Measurements from ENCODE around the gene PACRG. TPM values are rescaled to one million over a fixed set of nuclear protein-coding genes. Genes with fewer than 3 reads are reported as not detected.

Gene PACRG
- total and polyA plus RNA-seq, 2 of the 13 experiments (the other 11 are each of a cell fraction or from before 2014, with no cell fraction given), result 0.13 TPM; not detected in 1

GRCh38 chr6:163165922-163166321 lies 438.1 kb downstream of the PACRG start:
- no peak overlapping the region for H2AFZ ChIP-seq (ENCODE audit: low read length)
- H3K36me3 ChIP-seq (replicated peaks in 1 of 2; ENCODE audit: control insufficient read depth in 1 of 2, insufficient read depth in 2 of 2, low read length in 2 of 2), result no peaks in the 10 kb centered on the region
- BruUV-seq (replicated peaks), result no TSS peak
- H3K4me3 ChIP-seq (replicated peaks in 1 of 3; ENCODE audit: insufficient read depth in 1 of 3, low read depth in 2 of 3, low read length in 3 of 3), result no peak overlapping the region
- H3K27ac ChIP-seq (ENCODE audit: extremely low read length, insufficient read depth, low read length), result no peak overlapping the region
- in situ Hi-C loops (cut with HindIII; ENCODE audit: extremely low pct_ligation_motif_present, low pct_unique_long_range_greater_than_20kb) (no loop called here), intact Hi-C loops (cut with micrococcal nuclease; ENCODE audit: unreplicated experiment) (no loop called here)
- H3K9ac ChIP-seq (ENCODE audit: insufficient read depth, low read depth, low read length), result no peak overlapping the region
- no peaks in the 10 kb centered on the region for H4K20me1 ChIP-seq (ENCODE audit: insufficient read depth, low read length)
- ChIA-PET CTCF (ENCODE audit: low intra/inter-chr PET ratio, low total read pairs) (no interaction called here), POLR2A (no interaction called here)
- peaks cover 0 to 17% of the 10 kb centered on the region in 2 experiments; a peak in 3 of 5 replicates for H3K27me3 ChIP-seq (ENCODE audit: control insufficient read depth in 1 of 2, insufficient read depth in 2 of 2, low read length in 2 of 2)
- no peak for TF ChIP-seq ZNF512 (CRISPR knock-in tag; IDR thresholded peaks at IDR 0.05)
- no peak for TF ChIP-seq EEA1 (CRISPR knock-in tag; IDR thresholded peaks at IDR 0.05; ENCODE audit: borderline replicate concordance)
- TF ChIP-seq RFX1 (IDR thresholded peaks at IDR 0.05), result no peak
- TF ChIP-seq KIAA2018 (CRISPR knock-in tag; IDR thresholded peaks at IDR 0.05; ENCODE audit: borderline replicate concordance), result no peak
- WGBS (ENCODE audit: low lambda C conversion rate), result 50% methylated on average over 14 of the region's 14 CpGs
- H3K4me1 ChIP-seq (ENCODE audit: insufficient read depth, low read length), result no peaks in the 10 kb centered on the region
- no peak overlapping the region for H3K4me2 ChIP-seq (ENCODE audit: low read depth, low read length)
- no peaks in the 10 kb centered on the region for H3K79me2 ChIP-seq (ENCODE audit: insufficient read depth, low read length)
- ATAC-seq, result no peak
- DNase-seq (ENCODE audit: low spot score), result no peak
- no peaks in the 10 kb centered on the region for H3K9me3 ChIP-seq (ENCODE audit: low read length)
- FAIRE-seq, result no peak
